CD4-positive, CD25-positive, alpha-beta regulatory T cell (primary cell): ENCODE data around the gene TRAFD1. TPM values are rescaled to one million over a fixed set of nuclear protein-coding genes. Genes with fewer than 3 reads are reported as not detected.

ENCODE experiments used
- ATAC-seq, 2 donors: fragments of 150-1000 bp; cut with Tn5 transposase; one replicate each; pipeline ENCODE4 v1.10.0; 2021; ENCODE audit warnings: low read depth in 2 of 2, moderate number of reproducible peaks in 2 of 2, moderate library complexity in 1 of 2
- DNase-seq, 3 donors: peaks; one replicate each; pipeline versions ENCODE4 v3.0.0 to v3.0.0-alpha.2; 2012 to 2022; ENCODE audit warnings: mixed read lengths in 1 of 3
- H3K27ac ChIP-seq: one replicate; pipeline ENCODE4 v1.7.0; 2013; ENCODE audit warnings: mild to moderate bottlenecking, low read length; ENCODE audit not compliant: insufficient read depth, poor library complexity, severe bottlenecking
- H3K27me3 ChIP-seq: one replicate; pipeline ENCODE4 v1.7.0; 2013; ENCODE audit warnings: low read length; ENCODE audit not compliant: control insufficient read depth, insufficient read depth
- H3K36me3 ChIP-seq: one replicate; pipeline ENCODE4 v1.7.0; 2013; ENCODE audit warnings: mild to moderate bottlenecking, low read length, moderate library complexity; ENCODE audit not compliant: control insufficient read depth, insufficient read depth
- H3K4me1 ChIP-seq: 2 replicates; pipeline ENCODE4 v1.7.0; 2013; ENCODE audit warnings: mild to moderate bottlenecking, low read length; ENCODE audit not compliant: insufficient read depth, control insufficient read depth, poor library complexity, severe bottlenecking
- H3K4me3 ChIP-seq: one replicate; pipeline ENCODE4 v1.7.0; 2013; ENCODE audit warnings: low read depth, mild to moderate bottlenecking, low read length, moderate library complexity
- H3K9me3 ChIP-seq, 2 experiments: 1 replicate in 1 of 2; 2 replicates in 1 of 2; pipeline ENCODE4 v1.7.0; 2013; ENCODE audit warnings: low read length in 2 of 2, mild to moderate bottlenecking in 1 of 2, moderate library complexity in 1 of 2; ENCODE audit not compliant: control insufficient read depth in 2 of 2
- H3K27ac Mint-ChIP-seq, 3 donors: one replicate each; pipeline ENCODE4 v1.8.0; 2020 to 2022; ENCODE audit warnings: mild to moderate bottlenecking in 3 of 3, mixed read lengths in 3 of 3, moderate library complexity in 2 of 3
- H3K27me3 Mint-ChIP-seq: one replicate; pipeline ENCODE4 v1.8.0; 2022; ENCODE audit warnings: mild to moderate bottlenecking, mixed read lengths
- H3K36me3 Mint-ChIP-seq: one replicate; pipeline ENCODE4 v1.8.0; 2020; ENCODE audit warnings: mixed read lengths
- H3K4me1 Mint-ChIP-seq, 4 donors: one replicate each; pipeline ENCODE4 v1.8.0; 2020 to 2022; ENCODE audit warnings: mixed read lengths in 4 of 4, mild to moderate bottlenecking in 1 of 4
- H3K4me3 Mint-ChIP-seq, 4 donors: one replicate each; pipeline ENCODE4 v1.8.0; 2020 to 2022; ENCODE audit warnings: mild to moderate bottlenecking in 4 of 4, mixed read lengths in 4 of 4, moderate library complexity in 3 of 4
- H3K9me3 Mint-ChIP-seq, 7 donors: one replicate each; pipeline ENCODE4 v1.8.0; 2020 to 2022; ENCODE audit warnings: mixed read lengths in 7 of 7, mild to moderate bottlenecking in 3 of 7, moderate library complexity in 2 of 7
- polyA plus RNA-seq, 4 donors: library from polyadenylated mRNA; unstranded; fragments of 300-500 nt; fragmentation: Illumina TruSeq; gene quantifications; one replicate each; pipeline ENCODE4 v1.2.3, GENCODE V29; 2021
- total RNA-seq: library from RNA; stranded (reverse); gene quantifications from one replicate; pipeline ENCODE4 v1.2.3, GENCODE V29; 2022

TRAFD1 gene
- total and polyA plus RNA-seq, 5 donors from 2014 or later: 43.4 to 95.7 (median 82.4) TPM

DNA sequence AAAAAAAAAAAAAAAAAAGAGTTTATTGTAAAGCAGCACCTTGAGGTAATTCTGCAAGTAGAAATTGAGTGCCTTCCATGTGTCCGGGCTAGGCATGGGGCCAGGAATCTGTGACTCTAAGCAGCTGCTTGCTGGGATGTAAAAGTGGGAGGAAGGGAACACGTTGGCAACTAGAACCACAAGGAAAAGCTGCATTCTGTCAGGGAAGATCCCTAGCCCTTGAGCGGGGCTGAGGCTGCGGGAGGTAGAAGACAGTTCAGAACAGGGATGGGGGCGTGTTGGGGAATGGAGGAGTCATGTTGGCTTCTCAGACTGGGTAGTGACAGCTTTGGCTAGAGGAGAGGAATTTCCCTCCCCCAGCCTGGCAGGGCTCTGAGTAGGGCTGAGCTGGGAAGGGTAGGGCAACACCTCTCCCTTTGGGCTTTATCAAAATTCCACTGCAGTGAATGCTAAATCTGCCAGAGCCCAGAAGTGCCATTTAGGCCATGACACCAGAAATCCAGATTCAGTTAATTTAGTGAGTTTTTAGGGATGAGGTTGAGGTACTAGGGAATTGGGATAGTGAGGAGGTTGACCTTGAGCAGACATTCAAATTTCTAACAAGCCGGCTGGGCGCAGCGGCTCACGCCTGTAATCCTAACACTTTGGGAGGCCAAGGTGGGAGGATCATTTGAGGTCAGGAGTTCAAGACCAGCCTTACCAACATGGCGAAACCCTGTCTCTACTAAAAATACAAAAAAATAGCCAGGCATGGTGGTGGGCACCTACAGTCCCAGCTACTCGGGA is 3.4 kb upstream of the TRAFD1 start:
- H3K4me1 Mint-ChIP-seq: peaks cover 4 to 20% (median 13%) of the 10 kb centered on the region in 4 donors
- no peaks in the 10 kb centered on the region for H3K36me3 Mint-ChIP-seq
- DNase-seq (no peak), ATAC-seq (no peak)
- Histone ChIP-seq H3K27me3 (no peaks in the 10 kb centered on the region), H3K4me3 (no peak overlapping the region), H3K9me3 (no peaks in the 10 kb centered on the region), H3K4me1 (peaks cover 18% of the 10 kb centered on the region), H3K36me3 (no peaks in the 10 kb centered on the region), H3K27ac (no peak overlapping the region)
- H3K27me3 Mint-ChIP-seq: peaks cover 16% of the 10 kb centered on the region
- no peaks in the 10 kb centered on the region for H3K9me3 Mint-ChIP-seq
- H3K27ac Mint-ChIP-seq: no peak overlapping the region
- no peak overlapping the region for H3K4me3 Mint-ChIP-seq

GRCh38 chr12:112122823-112123690 is 2.3 kb upstream of the TRAFD1 start:
- no peaks in the 10 kb centered on the region for H3K36me3 Mint-ChIP-seq

GRCh38 chr12:112124918-112125249 is 476 bp upstream of the TRAFD1 start:
- peaks cover 16% of the 10 kb centered on the region for H3K27me3 Mint-ChIP-seq
- H3K9me3 ChIP-seq: no peaks in the 10 kb centered on the region
- no peaks in the 10 kb centered on the region for H3K36me3 ChIP-seq
- no peaks in the 10 kb centered on the region for H3K27me3 ChIP-seq
- no peaks in the 10 kb centered on the region for H3K36me3 Mint-ChIP-seq
- H3K27ac ChIP-seq: no peak overlapping the region
- DNase-seq: no peak
- peak overlapping the region; percentile 57 for H3K4me3 ChIP-seq
- H3K4me3 Mint-ChIP-seq: peak overlapping the region in 3 of 4 donors; percentile 81 to 100 (median 96)
- H3K27ac Mint-ChIP-seq: peak overlapping the region in 1 of 3 donors; percentile 37
- no peaks in the 10 kb centered on the region for H3K9me3 Mint-ChIP-seq
- ATAC-seq: no peak
- peaks cover 11 to 45% (median 30%) of the 10 kb centered on the region in 4 donors for H3K4me1 Mint-ChIP-seq
- peaks cover 46% of the 10 kb centered on the region for H3K4me1 ChIP-seq

More at GRCh38 chr12:112122823-112123690, 2.3 kb upstream of the TRAFD1 start:
- H3K27me3 ChIP-seq: no peaks in the 10 kb centered on the region
- Mint-ChIP-seq H3K4me3 (peak overlapping the region in 1 of 4 donors; percentile 38), H3K27ac (no peak overlapping the region), H3K27me3 (peaks cover 16% of the 10 kb centered on the region), H3K9me3 (no peaks in the 10 kb centered on the region), H3K4me1 (peaks cover 8 to 26% (median 20%) of the 10 kb centered on the region in 4 donors)
- peaks cover 28% of the 10 kb centered on the region for H3K4me1 ChIP-seq
- no peak for DNase-seq
- no peak for ATAC-seq
- no peaks in the 10 kb centered on the region for H3K9me3 ChIP-seq
- H3K4me3 ChIP-seq: no peak overlapping the region
- no peak overlapping the region for H3K27ac ChIP-seq
- H3K36me3 ChIP-seq: no peaks in the 10 kb centered on the region

- ATAC-seq (no peak), DNase-seq (peak in 1 of 3 donors; percentile 22)
- Mint-ChIP-seq H3K27me3 (peaks cover 9% of the 10 kb centered on the region), H3K36me3 (no peaks in the 10 kb centered on the region), H3K4me1 (peaks cover 12 to 55% (median 35%) of the 10 kb centered on the region in 4 donors), H3K9me3 (no peaks in the 10 kb centered on the region), H3K4me3 (peak overlapping the region; percentile 59 to 100 (median 85)), H3K27ac (peak overlapping the region; percentile 37 to 86 (median 86))
- Histone ChIP-seq H3K27me3 (no peaks in the 10 kb centered on the region), H3K4me1 (peaks cover 57% of the 10 kb centered on the region), H3K36me3 (no peaks in the 10 kb centered on the region), H3K4me3 (peak overlapping the region; percentile 90), H3K9me3 (no peaks in the 10 kb centered on the region), H3K27ac (peak overlapping the region; percentile 83)
Measured at GRCh38 chr12:112126000-112126438, 659 bp downstream of the TRAFD1 start.

- peak overlapping the region; percentile 59 to 100 (median 85) for H3K4me3 Mint-ChIP-seq
- H3K9me3 Mint-ChIP-seq: no peaks in the 10 kb centered on the region
- peak overlapping the region; percentile 75 for H3K4me3 ChIP-seq
- peak overlapping the region; percentile 37 to 93 (median 86) for H3K27ac Mint-ChIP-seq
- no peaks in the 10 kb centered on the region for H3K27me3 ChIP-seq
- H3K4me1 Mint-ChIP-seq: peaks cover 17 to 63% (median 44%) of the 10 kb centered on the region in 4 donors
- H3K9me3 ChIP-seq: no peaks in the 10 kb centered on the region
- H3K27ac ChIP-seq: no peak overlapping the region
- H3K27me3 Mint-ChIP-seq: peaks cover 9% of the 10 kb centered on the region
- no peaks in the 10 kb centered on the region for H3K36me3 Mint-ChIP-seq
- DNase-seq: no peak
- ATAC-seq: no peak
- H3K4me1 ChIP-seq: peaks cover 66% of the 10 kb centered on the region
- H3K36me3 ChIP-seq: peaks cover 1% of the 10 kb centered on the region
Measured at GRCh38 chr12:112126911-112127310, 1.6 kb downstream of the TRAFD1 start.

DNA sequence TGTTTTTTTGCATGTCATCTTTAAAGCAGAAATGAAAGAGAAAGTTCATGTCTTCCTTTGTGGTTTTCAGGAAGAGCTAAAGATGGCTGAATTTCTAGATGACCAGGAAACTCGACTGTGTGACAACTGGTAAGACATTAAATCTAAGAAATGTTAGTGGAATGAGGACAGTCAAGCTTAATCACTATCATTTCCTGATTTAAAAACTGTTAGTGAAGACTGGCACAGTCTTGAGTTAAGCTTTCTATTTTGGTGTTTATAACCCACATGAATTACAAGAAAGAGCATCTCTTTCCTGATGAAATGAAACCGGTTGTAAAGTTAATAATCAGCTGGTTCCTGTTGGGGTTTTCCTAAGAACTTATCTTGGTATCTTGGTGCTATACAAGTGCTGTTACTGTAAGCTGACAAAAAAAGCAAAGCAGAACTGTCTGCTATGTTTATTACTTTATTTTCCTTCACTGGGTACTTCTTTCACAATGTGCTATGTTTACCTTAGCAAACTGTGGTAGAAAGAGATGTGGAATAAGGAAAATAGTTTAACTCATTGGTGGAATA is 5.2 kb downstream of the TRAFD1 start:
- peaks cover 69% of the 10 kb centered on the region for H3K4me1 ChIP-seq
- H3K27me3 ChIP-seq: no peaks in the 10 kb centered on the region
- peak overlapping the region; percentile 44 to 68 (median 62) for H3K4me3 Mint-ChIP-seq
- H3K36me3 ChIP-seq: peaks cover 24% of the 10 kb centered on the region
- peak overlapping the region; percentile 84 for H3K4me3 ChIP-seq
- no peaks in the 10 kb centered on the region for H3K9me3 Mint-ChIP-seq
- ATAC-seq (peak; percentile 84 to 87), DNase-seq (peak in 2 of 3 donors; percentile 68 to 89)
- H3K27ac ChIP-seq: peak overlapping the region; percentile 84
- no peaks in the 10 kb centered on the region for H3K36me3 Mint-ChIP-seq
- no peaks in the 10 kb centered on the region for H3K27me3 Mint-ChIP-seq
- H3K9me3 ChIP-seq: no peaks in the 10 kb centered on the region
- H3K27ac Mint-ChIP-seq: peak overlapping the region in 2 of 3 donors; percentile 85 to 93
- peaks cover 25 to 68% (median 43%) of the 10 kb centered on the region in 4 donors for H3K4me1 Mint-ChIP-seq

DNA sequence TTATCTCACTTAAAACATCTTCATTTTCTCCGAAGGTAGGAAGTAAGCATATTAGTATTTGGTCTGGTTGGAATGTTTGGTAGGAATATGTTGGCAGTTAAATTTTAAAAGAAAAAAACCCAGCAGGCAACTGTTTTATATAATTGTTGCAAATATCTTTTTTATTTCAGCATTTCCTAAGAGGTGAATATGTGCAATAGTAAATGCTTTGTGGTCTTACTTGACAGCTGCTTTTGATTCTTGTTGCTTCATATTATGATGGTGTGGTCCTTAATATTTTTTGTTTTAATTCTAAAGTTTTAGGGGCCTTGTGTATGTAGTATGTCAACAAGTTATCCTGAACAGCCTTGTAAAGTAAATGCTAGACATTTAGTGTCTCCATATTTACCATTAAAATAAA is 6.3 kb downstream of the TRAFD1 start:
- ATAC-seq (no peak), DNase-seq (no peak)
- Histone ChIP-seq H3K27ac (peak overlapping the region; percentile 84), H3K27me3 (no peaks in the 10 kb centered on the region), H3K9me3 (no peaks in the 10 kb centered on the region), H3K4me1 (peaks cover 59% of the 10 kb centered on the region), H3K36me3 (peaks cover 34% of the 10 kb centered on the region), H3K4me3 (peak overlapping the region; percentile 84)
- peaks cover 22 to 61% (median 41%) of the 10 kb centered on the region in 4 donors for H3K4me1 Mint-ChIP-seq
- H3K36me3 Mint-ChIP-seq: no peaks in the 10 kb centered on the region
- peak overlapping the region; percentile 11 to 66 (median 50) for H3K4me3 Mint-ChIP-seq
- no peaks in the 10 kb centered on the region for H3K27me3 Mint-ChIP-seq
- H3K27ac Mint-ChIP-seq: peak overlapping the region in 2 of 3 donors; percentile 85 to 93
- H3K9me3 Mint-ChIP-seq: no peaks in the 10 kb centered on the region
